Stomach (tissue), 19 donors: ENCODE measurements around the gene SDCBP2. TPM values are rescaled to one million over a fixed set of nuclear protein-coding genes. Genes with fewer than 3 reads are reported as not detected.

Experiments
- DNase-seq, 2 donors: peaks; one replicate each; pipeline versions ENCODE4 v3.0.0 to v3.0.0-alpha.2; 2013 to 2019
- H3K27ac ChIP-seq, 5 donors: fragments of 200-600 bp in 4 of 5; sonication (generic) in 4 of 5; one replicate each; pipeline ENCODE4 v1.5.1; 2013 to 2019; ENCODE audit warnings: mild to moderate bottlenecking in 1 of 5, moderate library complexity in 1 of 5
- H3K27me3 ChIP-seq, 3 donors: fragments of 200-600 bp; sonication (generic); one replicate each; pipeline ENCODE4 v1.5.1; 2017 to 2019; ENCODE audit warnings: mixed run types in 1 of 3
- H3K36me3 ChIP-seq, 4 donors: fragments of 200-600 bp; sonication (generic); 1 replicate in 3 of 4; 2 replicates in 1 of 4; pipeline ENCODE4 v1.5.1; 2016 to 2019
- H3K4me1 ChIP-seq, 4 donors: fragments of 200-600 bp; sonication (generic); one replicate each; pipeline ENCODE4 v1.5.1; 2016 to 2019
- H3K4me3 ChIP-seq, 4 donors: fragments of 200-600 bp; sonication (generic) in 3 of 4; one replicate each; pipeline ENCODE4 v1.5.1; 2016 to 2019; ENCODE audit warnings: mild to moderate bottlenecking in 1 of 4
- H3K9me3 ChIP-seq, 4 donors: fragments of 200-600 bp; sonication (generic); one replicate each; pipeline ENCODE4 v1.5.1; 2016 to 2019
- EP300 ChIP-seq: sonication (generic); formaldehyde crosslinking; IDR thresholded peaks from one replicate; pipeline ENCODE4 v1.6.1; 2017; ENCODE audit warnings: antibody characterized with exemption
- POLR2A ChIP-seq, 4 donors: fragments of 450-650 bp; IDR thresholded peaks; one replicate each; pipeline ENCODE4 v1.6.1; 2016; ENCODE audit warnings: antibody characterized with exemption in 4 of 4, control low read depth in 2 of 4, mild to moderate bottlenecking in 1 of 4, moderate library complexity in 1 of 4
- POLR2AphosphoS5 ChIP-seq, 3 donors: sonication (generic); formaldehyde crosslinking; IDR thresholded peaks; one replicate each; pipeline ENCODE4 v1.6.1; 2016; ENCODE audit warnings: antibody characterized with exemption in 3 of 3
- WGBS, 5 donors: extraction: QIAGEN DNeasy Blood & Tissue Kit in 3 of 5; methylation state at CpG; one replicate each; pipeline versions ENCODE4 v1.1.5 to v1.1.7; 2013 to 2018; 5-methylcytosine and 5-hydroxymethylcytosine counted together
- intact Hi-C: fragments of 100-400 bp; cut with DNase I; formaldehyde crosslinking; loops from one replicate; pipeline ENCODE4 v1.15.1; 2023; ENCODE audit warnings: low total_unique reads
- long read RNA-seq, 10 donors: transcript quantifications; one replicate each; lab custom pipeline, GENCODE V29; 2026
- polyA plus RNA-seq, 3 donors: library from polyadenylated mRNA; stranded (reverse); fragments of 200-250 nt; gene quantifications; one replicate each; pipeline ENCODE4 v1.2.3, GENCODE V29; 2013
- total RNA-seq, 5 donors: library from RNA; depleted of rRNA; stranded (reverse); fragments of >200 nt; gene quantifications; one replicate each; pipeline versions ENCODE4 v1.1.0 to v1.2.3, GENCODE V29; 2014 to 2016
- TF ChIP-seq, protein P1 (sequence below), 7 experiments: fragments of 450-650 bp in 4 of 7; fragments of 200-600 bp in 3 of 7; sonication (generic) in 3 of 7; IDR thresholded peaks; one replicate each; pipeline ENCODE4 v1.5.1; 2016 to 2019; ENCODE audit warnings: antibody characterized with exemption in 7 of 7, control low read depth in 2 of 7, mild to moderate bottlenecking in 1 of 7
- donor health status: healthy with polysubstance abuse.
- donor health status: Bipolar disorder and iron deficiency.
- donor health status: healthy.

The SDCBP2 gene, protein sequence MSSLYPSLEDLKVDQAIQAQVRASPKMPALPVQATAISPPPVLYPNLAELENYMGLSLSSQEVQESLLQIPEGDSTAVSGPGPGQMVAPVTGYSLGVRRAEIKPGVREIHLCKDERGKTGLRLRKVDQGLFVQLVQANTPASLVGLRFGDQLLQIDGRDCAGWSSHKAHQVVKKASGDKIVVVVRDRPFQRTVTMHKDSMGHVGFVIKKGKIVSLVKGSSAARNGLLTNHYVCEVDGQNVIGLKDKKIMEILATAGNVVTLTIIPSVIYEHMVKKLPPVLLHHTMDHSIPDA
- total RNA-seq = 10 to 100 TPM; 33.3 to 90.9 (median 68.3) TPM
- polyA plus RNA-seq = 100 to 1,000 TPM in 1 of 3 donors, 10 to 100 TPM in 2; 38.4 to 297 (median 52.8) TPM
- long read RNA-seq, donor 1, transcript SDCBP2-202 (9 exons, 1,519 nt) = major isoform, 14 of 17 reads
- long read RNA-seq, donor 1, partial matches to known transcripts = 0 of 17 reads
- long read RNA-seq, donor 1, other reads (novel, unspliced or antisense) = 0 of 17 reads
- long read RNA-seq, donor 2, transcript SDCBP2-202 (9 exons, 1,519 nt) = major isoform, 17 of 18 reads
- long read RNA-seq, donor 2, partial matches to known transcripts = 0 of 18 reads
- long read RNA-seq, donor 2, other reads (novel, unspliced or antisense) = 0 of 18 reads
- long read RNA-seq, donor 3, partial matches to known transcripts = 0 of 1 reads
- long read RNA-seq, donor 3, other reads (novel, unspliced or antisense) = 0 of 1 reads
- long read RNA-seq, donor 4, partial matches to known transcripts = 0 of 1 reads
- long read RNA-seq, donor 4, other reads (novel, unspliced or antisense) = 0 of 1 reads
- long read RNA-seq, donor 5, partial matches to known transcripts = 0 of 1 reads
- long read RNA-seq, donor 5, other reads (novel, unspliced or antisense) = 0 of 1 reads
- long read RNA-seq, donor 6, transcript SDCBP2-202 (9 exons, 1,519 nt) = major isoform, 17 of 28 reads
- long read RNA-seq, donor 6, partial matches to known transcripts = 6 of 28 reads
- long read RNA-seq, donor 6, other reads (novel, unspliced or antisense) = 0 of 28 reads
- long read RNA-seq, donor 7, transcript SDCBP2-202 (9 exons, 1,519 nt) = major isoform, 23 of 32 reads
- long read RNA-seq, donor 7, partial matches to known transcripts = 7 of 32 reads
- long read RNA-seq, donor 7, other reads (novel, unspliced or antisense) = 0 of 32 reads
- long read RNA-seq, donor 8, partial matches to known transcripts = 0 of 3 reads
- long read RNA-seq, donor 8, other reads (novel, unspliced or antisense) = 0 of 3 reads
- long read RNA-seq, donor 9, partial matches to known transcripts = 0 of 1 reads
- long read RNA-seq, donor 9, other reads (novel, unspliced or antisense) = 0 of 1 reads
- long read RNA-seq, donor 10, transcript SDCBP2-202 (9 exons, 1,519 nt) = major isoform, 11 of 14 reads
- long read RNA-seq, donor 10, partial matches to known transcripts = 0 of 14 reads
- long read RNA-seq, donor 10, other reads (novel, unspliced or antisense) = 0 of 14 reads

DNA sequence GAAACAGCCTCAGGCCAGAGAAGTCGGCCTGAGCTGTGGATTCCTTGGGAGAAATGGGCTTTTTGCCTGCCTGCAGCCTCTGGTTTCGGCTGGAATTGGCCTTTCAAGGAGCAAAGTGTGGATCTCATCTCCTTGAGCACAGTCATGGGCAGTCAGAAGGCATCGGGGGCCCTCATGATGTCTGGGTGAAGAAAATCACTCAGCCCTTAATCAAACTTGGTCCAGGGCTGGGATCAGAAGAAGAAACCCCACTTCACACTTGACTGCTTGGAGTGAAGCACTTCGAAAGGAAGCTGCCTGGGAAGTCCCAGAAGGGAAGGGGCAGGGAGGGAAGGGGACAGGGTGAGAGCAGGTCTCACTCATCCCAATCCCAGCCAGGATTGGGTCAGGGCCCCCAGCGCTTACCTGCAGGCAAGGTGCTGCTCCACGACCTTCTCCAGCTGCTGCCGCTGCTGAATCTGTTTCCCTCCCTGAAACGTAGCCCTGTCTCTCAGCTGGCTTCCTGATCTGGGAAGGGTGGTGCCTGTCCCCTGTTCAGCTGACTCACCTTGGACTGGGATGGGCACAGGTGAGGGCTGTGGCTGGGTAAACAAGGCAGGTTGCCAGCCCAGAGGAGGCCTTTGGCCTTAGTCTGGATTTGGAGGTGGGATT lies at the start of gene SDCBP2:
Gene SDCBP2, minus strand, starts transcription at position 460 of the 651 bp plus-strand sequence. CDS start 8,723 bp downstream, outside the sequence.
- H3K27ac ChIP-seq = peak within 1 kb of the TSS; percentile 79 to 99 (median 98)
- 34 to 60% (median 41%) methylated on average over 8 of the region's 8 CpGs for WGBS, 5 donors
- H3K9me3 ChIP-seq = no peaks in the 10 kb centered on the region
- TF ChIP-seq POLR2AphosphoS5 (IDR thresholded peaks at IDR 0.05) = peak in 2 of 3 donors; percentile 95 to 97
- TF ChIP-seq, protein P1, sequence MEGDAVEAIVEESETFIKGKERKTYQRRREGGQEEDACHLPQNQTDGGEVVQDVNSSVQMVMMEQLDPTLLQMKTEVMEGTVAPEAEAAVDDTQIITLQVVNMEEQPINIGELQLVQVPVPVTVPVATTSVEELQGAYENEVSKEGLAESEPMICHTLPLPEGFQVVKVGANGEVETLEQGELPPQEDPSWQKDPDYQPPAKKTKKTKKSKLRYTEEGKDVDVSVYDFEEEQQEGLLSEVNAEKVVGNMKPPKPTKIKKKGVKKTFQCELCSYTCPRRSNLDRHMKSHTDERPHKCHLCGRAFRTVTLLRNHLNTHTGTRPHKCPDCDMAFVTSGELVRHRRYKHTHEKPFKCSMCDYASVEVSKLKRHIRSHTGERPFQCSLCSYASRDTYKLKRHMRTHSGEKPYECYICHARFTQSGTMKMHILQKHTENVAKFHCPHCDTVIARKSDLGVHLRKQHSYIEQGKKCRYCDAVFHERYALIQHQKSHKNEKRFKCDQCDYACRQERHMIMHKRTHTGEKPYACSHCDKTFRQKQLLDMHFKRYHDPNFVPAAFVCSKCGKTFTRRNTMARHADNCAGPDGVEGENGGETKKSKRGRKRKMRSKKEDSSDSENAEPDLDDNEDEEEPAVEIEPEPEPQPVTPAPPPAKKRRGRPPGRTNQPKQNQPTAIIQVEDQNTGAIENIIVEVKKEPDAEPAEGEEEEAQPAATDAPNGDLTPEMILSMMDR (IDR thresholded peaks at IDR 0.05) = no peak
- H3K36me3 ChIP-seq = peaks cover 0 to 13% (median 9%) of the 10 kb centered on the region in 4 donors
- intact Hi-C loops = no loop called here
- peaks cover 51 to 65% (median 59%) of the 10 kb centered on the region in 4 donors for H3K4me1 ChIP-seq
- peak within 1 kb of the TSS in 3 of 4 donors; percentile 16 to 58 (median 33) for H3K4me3 ChIP-seq
- no peaks in the 10 kb centered on the region for H3K27me3 ChIP-seq
- DNase-seq = peak; percentile 89 to 92

DNA sequence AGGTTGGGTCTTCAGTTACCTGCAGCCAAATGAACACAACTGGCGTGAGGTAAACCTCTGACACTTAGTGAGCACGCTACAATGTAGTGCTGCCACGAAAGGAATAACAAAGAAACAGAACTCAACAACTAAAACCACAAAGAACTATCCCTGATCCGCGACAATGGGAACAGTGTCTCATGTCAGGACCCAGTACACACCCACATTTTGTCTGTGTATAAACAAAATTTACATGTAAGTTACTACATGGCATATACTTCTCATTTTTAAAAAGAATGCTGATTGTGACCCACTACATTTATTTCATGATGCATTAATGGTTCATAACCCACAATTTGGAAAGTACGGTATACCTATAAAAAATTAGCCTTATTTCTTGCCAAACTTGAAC lies 49.8 kb upstream of the SDCBP2 start:
- TF ChIP-seq, protein P1 (IDR thresholded peaks at IDR 0.05) = no peak
- TF ChIP-seq EP300 (no peak), POLR2AphosphoS5 (IDR thresholded peaks at IDR 0.05) (no peak), POLR2A (IDR thresholded peaks at IDR 0.05) (no peak)
- DNase-seq = no peak
- Histone ChIP-seq H3K9me3 (no peaks in the 10 kb centered on the region), H3K4me1 (peaks cover 51 to 97% (median 82%) of the 10 kb centered on the region in 4 donors), H3K4me3 (no peak overlapping the region), H3K27me3 (no peaks in the 10 kb centered on the region), H3K36me3 (peaks cover 0 to 29% (median 14%) of the 10 kb centered on the region in 4 donors), H3K27ac (no peak overlapping the region)
- intact Hi-C loops = no loop called here
- 83 to 87% (median 84%) methylated on average over 6 of the region's 6 CpGs for WGBS, 5 donors

DNA sequence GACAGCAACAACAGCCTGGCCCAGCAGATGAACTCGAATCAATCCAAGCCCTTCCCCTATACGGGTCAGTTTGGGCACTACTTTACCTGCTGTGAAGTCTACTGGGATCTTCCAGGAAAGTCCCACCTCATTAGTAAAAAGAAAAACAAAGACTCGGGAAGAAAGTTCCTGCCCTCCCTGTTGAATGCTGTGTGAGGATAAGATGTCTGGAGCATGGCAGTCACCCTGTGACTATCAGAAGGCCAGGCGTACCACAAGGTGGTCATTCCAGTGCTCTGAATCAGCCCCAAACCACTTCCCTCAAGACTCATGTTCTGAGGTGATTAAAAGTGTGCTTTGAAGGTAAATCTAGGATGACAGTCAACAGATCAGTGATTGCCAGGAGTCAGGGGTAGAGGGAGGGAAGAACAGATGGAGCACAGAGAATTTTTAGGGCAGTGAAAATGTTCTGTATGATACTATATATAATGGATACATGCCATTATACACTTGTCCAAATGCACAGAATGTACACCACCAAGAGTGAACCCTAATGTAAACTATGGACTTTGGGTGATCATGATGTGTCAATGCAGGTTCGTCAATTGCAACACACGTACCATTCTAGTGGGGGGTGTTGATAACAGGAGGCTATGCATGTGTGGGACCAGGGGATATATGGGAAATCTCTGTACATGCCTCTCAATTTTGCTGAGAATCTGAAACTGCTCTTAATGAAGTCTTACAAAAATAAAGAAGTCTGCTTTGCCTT lies 49.2 kb upstream of the SDCBP2 start:
- 65 to 75% (median 68%) methylated on average over 6 of the region's 6 CpGs for WGBS, 5 donors
- H3K36me3 ChIP-seq = peaks cover 0 to 35% (median 17%) of the 10 kb centered on the region in 4 donors
- H3K27ac ChIP-seq = peak overlapping the region in 3 of 5 donors; percentile 17 to 45 (median 39)
- intact Hi-C loops = no loop called here
- H3K4me1 ChIP-seq = peaks cover 51 to 97% (median 82%) of the 10 kb centered on the region in 4 donors
- no peak for DNase-seq
- no peak overlapping the region for H3K4me3 ChIP-seq
- H3K27me3 ChIP-seq = no peaks in the 10 kb centered on the region
- TF ChIP-seq, protein P1 (IDR thresholded peaks at IDR 0.05) = no peak
- no peak for TF ChIP-seq EP300
- TF ChIP-seq POLR2A (IDR thresholded peaks at IDR 0.05) = no peak
- no peak for TF ChIP-seq POLR2AphosphoS5 (IDR thresholded peaks at IDR 0.05)
- H3K9me3 ChIP-seq = no peaks in the 10 kb centered on the region
